ENCODE results near the gene PELI3. TPM values are rescaled to one million over a fixed set of nuclear protein-coding genes. Genes with fewer than 3 reads are reported as not detected.
A peak's percentile ranks its signal among the peaks of the same experiment; 100 is the strongest.
"Not testable (repeated sequence)": the region's sequence is repeated elsewhere in the genome, so short reads cannot be mapped to it uniquely, and the experiment has no call there.

Gene PELI3
- total RNA-seq = 8.4 TPM
- long read RNA-seq, transcript PELI3-202 (7 exons, 2,783 nt) = major isoform, 5 of 16 reads
- long read RNA-seq, partial matches to known transcripts = 6 of 16 reads
- long read RNA-seq, other reads (novel, unspliced or antisense) = 3 of 16 reads

GRCh38 chr11:66466225-66467033 is at the start of gene PELI3:
TSS of gene PELI3 (plus strand) at chr11:66466905. CDS start at chr11:66468129, 1,224 bp downstream.
- ATAC-seq (peak; percentile 99), DNase-seq (ENCODE audit: missing footprints) (peak; percentile 95)
- intact Hi-C loops (cut with DNase I) = loop anchor here (1.0 to 2.0 kb wide), 2 partner anchors 14 to 80 kb away; partner anchors contain the start of genes ACTN3, DPP3 and ZDHHC24

DNA sequence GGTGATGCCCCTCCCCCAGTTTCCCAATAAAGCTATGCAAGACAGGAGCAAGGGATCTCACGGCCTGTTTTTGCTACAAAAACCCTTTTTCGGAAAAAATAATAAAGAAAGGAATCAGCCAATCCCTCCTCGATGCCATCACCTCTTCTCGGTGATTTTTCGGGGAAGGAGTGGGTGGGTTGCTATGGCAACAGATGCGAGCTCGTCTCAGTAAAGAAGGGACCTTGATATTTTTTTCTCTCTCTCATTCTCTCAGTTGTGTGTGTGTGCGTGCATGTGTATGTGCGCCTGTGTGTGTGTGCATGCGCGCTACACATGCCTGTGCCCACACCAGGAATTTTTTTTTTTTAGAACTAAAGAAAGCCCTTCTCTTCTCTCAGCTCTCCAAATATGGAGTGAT is 49.7 kb upstream of the PELI3 start:
- intact Hi-C loops (cut with DNase I) = no loop called here
- no peak for ATAC-seq
- DNase-seq (ENCODE audit: missing footprints) = no peak

DNA sequence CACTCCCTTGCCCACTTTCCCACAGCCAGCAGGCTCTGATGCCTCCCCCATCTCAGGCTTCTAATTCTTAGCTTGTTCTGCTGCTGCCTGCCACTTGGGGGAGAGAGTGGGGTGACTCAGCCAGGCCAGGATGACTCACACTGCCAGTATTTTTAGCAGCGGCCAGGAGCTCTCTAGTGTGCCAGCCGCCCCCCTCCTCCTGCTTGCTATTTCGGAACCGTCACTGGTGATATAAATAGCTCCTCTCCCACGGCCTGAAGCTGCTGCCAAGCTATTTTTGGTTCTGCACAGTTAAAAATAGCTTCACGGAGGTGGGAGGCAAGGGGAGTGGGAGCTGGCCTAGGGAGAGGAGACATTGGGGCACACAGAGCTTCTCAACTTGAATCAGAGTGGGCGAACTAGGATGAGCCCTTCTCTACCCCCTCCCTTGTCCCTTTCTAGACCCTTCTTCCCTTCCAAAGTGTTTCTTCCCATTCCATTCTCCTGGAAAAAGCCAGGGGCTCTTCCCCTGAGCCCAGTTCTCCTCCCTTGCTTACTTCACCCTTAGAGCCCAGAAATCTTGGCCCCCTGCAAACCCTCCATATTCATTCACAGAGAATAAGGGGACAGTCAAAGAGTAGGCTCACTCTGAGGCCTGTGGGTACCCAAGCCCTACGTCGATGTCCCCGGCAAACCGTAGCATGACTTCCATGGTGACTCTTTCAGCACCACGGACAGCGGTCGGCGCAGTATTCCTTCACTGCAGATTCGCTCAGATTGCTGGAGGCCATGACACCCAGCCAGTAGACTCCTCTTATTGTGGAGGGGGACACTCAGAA is 48.3 kb upstream of the PELI3 start:
- intact Hi-C loops (cut with DNase I) = no loop called here
- ATAC-seq (peak; percentile 91), DNase-seq (ENCODE audit: missing footprints) (peak; percentile 76)

DNA sequence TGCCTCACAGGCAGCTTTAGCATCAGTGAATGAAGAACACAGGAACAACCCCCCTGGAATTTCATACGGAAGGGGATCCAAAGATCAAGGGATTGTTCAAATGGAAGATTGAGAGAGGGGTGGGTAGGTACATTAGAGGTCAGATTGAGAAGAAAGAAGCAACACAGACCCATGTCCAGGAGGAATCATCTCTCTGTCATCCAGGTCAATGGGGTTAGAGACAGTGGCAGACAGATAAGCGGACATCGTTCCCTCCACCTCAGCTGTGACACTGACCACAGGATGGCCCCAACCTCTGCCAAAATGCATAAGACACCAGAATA is 47.8 kb upstream of the PELI3 start:
- ATAC-seq (no peak), DNase-seq (ENCODE audit: missing footprints) (no peak)
- intact Hi-C loops (cut with DNase I) = no loop called here

- intact Hi-C loops (cut with DNase I) = no loop called here
These were observed 46.9 kb upstream of the PELI3 start for GRCh38 chr11:66419825-66420224.

GRCh38 chr11:66420671-66421476 is 45.8 kb upstream of the PELI3 start, which contains the start of gene NPAS4:
TSS of gene NPAS4 (plus strand) at chr11:66421035. CDS start at chr11:66421180, 145 bp downstream.
- no peak for DNase-seq (ENCODE audit: missing footprints)
- intact Hi-C loops (cut with DNase I) = no loop called here
- no peak for ATAC-seq

More at GRCh38 chr11:66419825-66420224, 46.9 kb upstream of the PELI3 start:
- DNase-seq (ENCODE audit: missing footprints) (no peak), ATAC-seq (no peak)

GRCh38 chr11:66421492-66422205 is 45.1 kb upstream of the PELI3 start:
- intact Hi-C loops (cut with DNase I) = no loop called here
- ATAC-seq (peak; percentile 92), DNase-seq (ENCODE audit: missing footprints) (peak; percentile 88)

DNA sequence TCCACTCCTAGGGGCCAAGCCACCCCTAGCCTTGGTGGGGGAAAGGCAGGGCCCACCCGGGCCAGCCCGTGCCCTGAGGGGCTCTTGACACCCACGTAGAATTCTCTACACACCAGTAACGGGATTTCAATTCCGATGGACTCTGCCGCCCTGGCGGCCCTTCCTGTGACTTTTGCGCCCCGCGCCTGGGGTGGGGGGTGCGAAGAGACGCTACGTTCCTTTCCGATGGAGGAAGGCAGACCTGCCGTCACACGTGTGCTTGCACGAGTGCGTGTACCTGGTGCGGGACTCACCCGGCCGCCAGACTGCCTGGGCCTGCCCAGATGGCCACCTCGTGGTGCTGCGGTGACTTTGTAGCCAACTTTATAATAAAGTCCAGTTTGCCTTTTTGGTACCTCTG is 40.4 kb upstream of the PELI3 start:
- DNase-seq (ENCODE audit: missing footprints) (no peak), ATAC-seq (no peak)
- intact Hi-C loops (cut with DNase I) = no loop called here

- DNase-seq (ENCODE audit: missing footprints) (no peak), ATAC-seq (no peak)
- intact Hi-C loops (cut with DNase I) = no loop called here
These were observed 37.8 kb upstream of the PELI3 start for GRCh38 chr11:66428933-66429332.

DNA sequence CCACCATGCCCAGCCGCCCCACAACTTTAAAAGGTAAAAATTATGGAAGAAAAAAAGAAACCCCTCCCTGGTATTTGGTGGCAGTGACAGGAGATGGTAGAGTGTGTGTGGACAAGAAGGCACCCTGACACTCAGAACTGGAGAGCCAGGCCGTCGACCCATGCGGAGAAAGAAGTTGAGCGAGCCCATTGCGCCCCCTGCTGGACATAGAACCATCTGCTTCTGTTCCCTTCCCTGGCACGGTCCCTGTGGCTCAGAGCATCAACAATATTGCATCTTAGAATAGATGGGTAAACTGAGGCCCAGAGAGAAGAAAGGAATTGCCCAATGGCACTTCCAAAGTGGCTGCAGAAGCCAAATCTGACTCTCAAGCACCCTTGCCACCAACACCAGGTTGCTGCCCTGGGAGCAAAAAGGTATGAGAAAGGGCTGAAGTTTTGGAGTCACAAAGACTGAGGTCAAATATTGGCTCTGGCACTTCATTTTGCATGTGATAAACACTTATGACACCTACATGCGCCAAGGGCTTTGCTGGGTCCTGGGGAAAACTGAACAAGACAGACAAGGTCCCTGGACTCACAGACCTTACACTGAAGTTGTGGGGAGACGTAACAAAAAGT is 36.6 kb upstream of the PELI3 start:
- intact Hi-C loops (cut with DNase I) = loop anchor here (1.0 kb wide), 1 partner anchor 22 kb away; no protein-coding TSS in a partner anchor
- peak; percentile 75 for ATAC-seq
- peak; percentile 89 for DNase-seq (ENCODE audit: missing footprints)

DNA sequence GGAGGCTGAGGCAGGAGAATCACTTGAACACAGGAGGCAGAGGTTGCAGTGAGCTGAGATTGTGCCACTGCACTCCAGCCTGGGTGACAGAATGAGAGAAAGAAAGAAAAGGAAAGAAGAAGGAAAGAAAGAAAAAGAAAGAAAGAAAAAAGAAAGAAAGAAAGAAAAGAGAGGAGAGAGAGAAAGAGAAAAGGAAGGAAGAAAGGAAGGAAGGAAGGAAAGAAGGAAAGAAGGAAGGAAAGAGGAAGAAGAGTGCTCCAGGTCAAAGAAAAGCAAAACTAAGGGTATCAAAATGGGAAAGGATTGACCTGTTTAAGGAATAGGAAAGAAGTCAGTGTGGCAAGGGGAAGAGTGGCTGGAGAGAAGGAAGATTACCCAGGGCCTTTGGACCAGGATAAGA is 35.4 kb upstream of the PELI3 start:
- ATAC-seq; intact Hi-C loops (cut with DNase I); DNase-seq (ENCODE audit: missing footprints): not testable (repeated sequence)

DNA sequence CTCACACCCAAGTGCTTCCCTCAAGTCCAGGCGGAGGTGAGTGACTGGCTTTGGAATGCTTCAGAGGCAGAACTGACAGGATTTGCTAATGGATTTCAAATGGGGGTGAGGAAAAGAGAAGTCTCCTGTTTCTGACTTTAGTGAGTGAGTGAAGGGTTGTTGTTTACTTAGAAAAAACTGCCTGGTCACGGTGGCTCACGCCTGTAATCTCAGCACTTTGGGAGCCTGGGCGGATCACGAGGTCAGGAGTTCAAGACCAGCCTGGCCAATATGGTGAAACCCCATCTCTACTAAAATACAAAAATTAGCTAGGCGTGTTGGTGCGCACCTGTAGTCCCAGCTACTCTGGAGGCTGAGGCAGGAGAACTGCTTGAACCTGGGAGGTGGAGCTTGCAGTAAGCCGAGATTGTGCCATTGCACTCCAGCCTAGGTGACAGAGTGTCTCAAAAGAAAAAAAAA is 34.8 kb upstream of the PELI3 start:
- ATAC-seq; intact Hi-C loops (cut with DNase I); DNase-seq (ENCODE audit: missing footprints): not testable (repeated sequence)

DNA sequence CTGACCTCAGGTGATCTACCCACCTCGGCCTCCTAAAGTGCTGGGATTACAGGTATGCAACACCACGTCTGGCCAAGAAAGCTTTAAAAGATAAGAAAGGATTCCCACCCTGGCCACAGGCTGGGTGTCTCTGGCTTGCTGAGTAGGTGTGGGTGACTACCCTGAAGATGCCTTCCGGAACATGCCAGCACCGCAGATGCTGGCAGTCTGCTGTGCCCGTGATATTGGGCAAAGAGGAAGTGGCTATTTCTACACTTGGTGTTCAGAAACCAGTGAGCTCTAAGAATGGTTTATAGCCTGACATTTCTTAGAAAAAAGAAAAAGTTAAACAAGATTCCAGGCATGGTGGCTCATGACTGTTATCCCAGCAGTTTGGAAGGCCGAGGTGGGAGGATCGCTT is 34.1 kb upstream of the PELI3 start:
- no peak for DNase-seq (ENCODE audit: missing footprints)
- intact Hi-C loops (cut with DNase I) = no loop called here
- ATAC-seq = no peak

GRCh38 chr11:66437979-66438503 is 28.7 kb upstream of the PELI3 start:
- intact Hi-C loops (cut with DNase I) = no loop called here
- DNase-seq (ENCODE audit: missing footprints) = no peak
- no peak for ATAC-seq

DNA sequence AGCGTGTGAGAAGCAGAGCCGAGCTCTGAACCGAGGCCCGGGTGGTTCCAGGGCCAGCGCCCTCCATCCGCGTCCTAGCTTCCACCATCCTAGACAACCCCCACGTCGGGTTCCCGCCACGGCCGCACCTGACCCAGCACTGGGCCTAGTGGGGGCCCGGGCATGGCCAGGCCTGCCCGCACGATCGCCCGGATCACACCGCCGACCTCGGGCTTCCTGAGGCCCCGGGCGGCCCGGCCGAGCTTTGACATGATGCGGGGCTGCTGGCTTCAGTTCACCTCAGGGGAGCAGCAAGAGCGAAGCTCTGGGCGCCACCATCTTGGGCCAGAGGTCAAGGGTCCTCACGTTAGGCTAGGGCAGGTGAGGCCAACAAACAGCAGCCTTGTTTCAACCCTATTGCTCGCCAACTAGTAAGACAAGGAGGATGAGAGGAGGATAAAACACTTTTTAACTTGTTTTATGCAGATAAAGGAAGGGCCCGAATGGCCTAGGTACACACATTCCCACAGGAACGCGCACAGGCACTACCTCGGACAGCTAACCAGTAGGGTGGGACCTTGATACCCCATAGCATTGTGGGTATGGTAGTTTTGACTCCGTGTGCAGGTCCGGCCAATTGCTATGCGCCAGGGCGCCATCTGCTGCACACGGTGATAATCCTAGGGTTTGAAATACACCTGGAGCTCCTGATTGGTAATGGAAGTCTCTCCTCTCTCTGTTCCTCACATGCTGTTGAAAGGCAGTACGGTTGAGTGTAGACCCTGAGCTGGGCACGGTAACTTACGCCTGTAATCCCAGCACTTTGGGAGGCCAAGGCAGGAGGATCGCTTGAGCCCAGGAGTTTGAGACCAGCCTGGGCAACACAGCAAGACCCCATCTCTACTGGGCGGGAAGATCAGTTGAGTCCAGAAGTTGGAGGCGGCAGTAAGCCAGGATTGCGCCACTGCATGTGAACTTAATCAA is 27.9 kb upstream of the PELI3 start, which contains the start of gene MRPL11:
Gene MRPL11, minus strand, starts transcription at position 345 of the 963 bp plus-strand sequence. Its CDS starts 94 bp downstream, at position 251.
- intact Hi-C loops (cut with DNase I) = no loop called here
- DNase-seq (ENCODE audit: missing footprints) = peak; percentile 94
- ATAC-seq = peak; percentile 100

Measured in Right ventricle myocardium inferior (tissue), 1 donor.